OCI-LY3 (cell line): ENCODE data around the gene PPM1N.

Source experiments
- H2AFZ ChIP-seq: fragments of 200-600, 300-600 bp; shearing (Covaris generic); 2 replicates; pipeline ENCODE4 v1.6.0; 2014; ENCODE audit warnings: antibody characterized with exemption, low read depth, low read length
- H3K27ac ChIP-seq: fragments of 200-600, 300-600 bp; sonication (generic); 2 replicates; pipeline ENCODE4 v1.5.1; 2014; ENCODE audit warnings: mild to moderate bottlenecking, low read length, moderate library complexity, mixed read lengths
- H3K27me3 ChIP-seq: fragments of 200-600, 300-600 bp; sonication (generic); 2 replicates; pipeline ENCODE4 v1.6.1; 2014; ENCODE audit warnings: low read depth, low read length, mixed read lengths
- H3K36me3 ChIP-seq: fragments of 200-600, 300-600 bp; sonication (generic); replicated peaks from 2 replicates; pipeline ENCODE3; 2014; ENCODE audit warnings: low read depth, low read length, mixed read lengths
- H3K4me1 ChIP-seq: fragments of 300-600, 200-600 bp; sonication (generic); 2 replicates; pipeline ENCODE4 v1.6.1; 2014; ENCODE audit warnings: low read length, mixed read lengths
- H3K4me2 ChIP-seq: fragments of 200-600, 300-600 bp; sonication (generic); 2 replicates; pipeline ENCODE4 v1.6.1; 2014; ENCODE audit warnings: low read length, mixed read lengths
- H3K4me3 ChIP-seq: fragments of 300-600, 200-600 bp; sonication (generic); 2 replicates; pipeline ENCODE4 v1.5.1; 2014; ENCODE audit warnings: antibody characterized with exemption, mild to moderate bottlenecking, low read length, moderate library complexity
- H3K79me2 ChIP-seq: fragments of 300-600, 200-600 bp; shearing (Covaris generic); 2 replicates; pipeline ENCODE4 v1.6.1; 2014; ENCODE audit warnings: mild to moderate bottlenecking, low read length, mixed read lengths
- H3K9ac ChIP-seq: fragments of 300-600, 200-600 bp; shearing (Covaris generic); 2 replicates; pipeline ENCODE4 v1.6.0; 2014; ENCODE audit warnings: mild to moderate bottlenecking, low read length, moderate library complexity
- H3K9me3 ChIP-seq: fragments of 200-600, 300-600 bp; shearing (Covaris generic); 2 replicates; pipeline ENCODE4 v1.6.1; 2014; ENCODE audit warnings: low read length, mixed read lengths; ENCODE audit not compliant: insufficient read depth
- H4K20me1 ChIP-seq: fragments of 200-600, 300-600 bp; sonication (generic); 2 replicates; pipeline ENCODE4 v1.6.1; 2016; ENCODE audit warnings: low read length, mixed read lengths; ENCODE audit not compliant: insufficient read depth
- CTCF ChIP-seq: fragments of 200-600, 300-600 bp; sonication (generic); IDR thresholded peaks from 2 replicates; pipeline ENCODE4 v1.5.1; 2014; ENCODE audit warnings: antibody characterized with exemption, low read length, low read depth
- EZH2phosphoT487 ChIP-seq: fragments of 200-600 bp; shearing (Covaris generic); IDR thresholded peaks from 2 replicates; pipeline ENCODE4 v1.6.1; 2018; ENCODE audit warnings: antibody characterized with exemption, mixed run types, low read depth

The PPM1N gene

GRCh38 chr19:45498411-45499195, at the start of gene PPM1N:
PPM1N (plus strand) TSS chr19:45498443; CDS start chr19:45498473, 30 bp downstream.
- H3K9ac ChIP-seq: peak within 1 kb of the TSS; percentile 75
- 0 out of 2 replicates have a peak, but pooled peaks cover 14% of the 10 kb centered on the region for H3K27me3 ChIP-seq
- no peaks in the 10 kb centered on the region for H3K9me3 ChIP-seq
- peak within 1 kb of the TSS; percentile 86 for H3K4me2 ChIP-seq
- TF ChIP-seq EZH2phosphoT487: no peak
- H3K36me3 ChIP-seq: peaks cover 3% of the 10 kb centered on the region
- no peaks in the 10 kb centered on the region for H3K79me2 ChIP-seq
- peak within 1 kb of the TSS; percentile 58 for H2AFZ ChIP-seq
- H3K27ac ChIP-seq: no peak within 1 kb of the TSS
- H3K4me1 ChIP-seq: peaks cover 31% of the 10 kb centered on the region
- H3K4me3 ChIP-seq: peak within 1 kb of the TSS; percentile 78
- H4K20me1 ChIP-seq: no peaks in the 10 kb centered on the region; the same call in 1 of the 2 replicates

- Histone ChIP-seq H3K4me1 (peaks cover 19% of the 10 kb centered on the region), H3K36me3 (no peaks in the 10 kb centered on the region), H3K27ac (no peak overlapping the region), H2AFZ (no peak overlapping the region), H3K27me3 (peaks cover 14% of the 10 kb centered on the region), H3K4me3 (no peak overlapping the region), H4K20me1 (no peaks in the 10 kb centered on the region), H3K9ac (no peak overlapping the region), H3K4me2 (no peak overlapping the region), H3K9me3 (no peaks in the 10 kb centered on the region), H3K79me2 (no peaks in the 10 kb centered on the region)
- no peak for TF ChIP-seq EZH2phosphoT487
- no peak for TF ChIP-seq CTCF
These were observed 49.4 kb upstream of the PPM1N start for GRCh38 chr19:45448887-45449299.

GRCh38 chr19:45450012-45450333, 48.3 kb upstream of the PPM1N start:
- H3K36me3 ChIP-seq: no peaks in the 10 kb centered on the region
- H3K4me3 ChIP-seq: peak overlapping the region; percentile 79
- H3K4me1 ChIP-seq: peaks cover 26% of the 10 kb centered on the region
- no peaks in the 10 kb centered on the region for H3K79me2 ChIP-seq
- H3K9ac ChIP-seq: peak overlapping the region; percentile 64
- peak overlapping the region; percentile 4; the same call in 1 of the 2 replicates for H3K27ac ChIP-seq
- H3K27me3 ChIP-seq: peaks cover 16% of the 10 kb centered on the region
- H2AFZ ChIP-seq: peak overlapping the region; percentile 24
- no peaks in the 10 kb centered on the region for H3K9me3 ChIP-seq
- H3K4me2 ChIP-seq: peak overlapping the region; percentile 71
- H4K20me1 ChIP-seq: no peaks in the 10 kb centered on the region
- TF ChIP-seq EZH2phosphoT487 (no peak), CTCF (no peak)

GRCh38 chr19:45451131-45451849, 47.0 kb upstream of the PPM1N start:
- no peak for TF ChIP-seq CTCF
- TF ChIP-seq EZH2phosphoT487: no peak
- Histone ChIP-seq H3K27ac (no peak overlapping the region), H3K4me2 (peak overlapping the region; percentile 84), H3K36me3 (no peaks in the 10 kb centered on the region), H4K20me1 (no peaks in the 10 kb centered on the region), H3K27me3 (peaks cover 16% of the 10 kb centered on the region), H3K9me3 (no peaks in the 10 kb centered on the region), H2AFZ (peak overlapping the region; percentile 66), H3K4me1 (peaks cover 37% of the 10 kb centered on the region), H3K79me2 (no peaks in the 10 kb centered on the region), H3K9ac (peak overlapping the region; percentile 45), H3K4me3 (peak overlapping the region; percentile 79)
